Thymus (tissue), 2 donors: ENCODE measurements around the gene WDR87. TPM values are rescaled to one million over a fixed set of nuclear protein-coding genes. Genes with fewer than 3 reads are reported as not detected.

ENCODE experiments used
- polyA plus RNA-seq: library from polyadenylated mRNA; stranded (reverse); fragments of 200-250 nt; gene quantifications from one replicate; pipeline ENCODE4 v1.2.3, GENCODE V29; 2013
- total RNA-seq: library from RNA; stranded (reverse); fragments of 120-200 nt; gene quantifications from one replicate; pipeline ENCODE4 v1.2.4, GENCODE V29; 2013
- donor health status: healthy.

Gene WDR87
- total and polyA plus RNA-seq, 2 donors = under 0.01 to 0.02 TPM

Other genes with a start within 250 kb of the WDR87 start
- gene ZNF607, start 186.8 kb downstream of the WDR87 start, total RNA-seq = 5.5 TPM
- 3.7 TPM for gene ZNF607, start 186.8 kb downstream of the WDR87 start, polyA plus RNA-seq
- gene ZNF573, start 127.0 kb downstream of the WDR87 start, total RNA-seq = 7.4 TPM
- 1.8 TPM for gene ZNF573, start 127.0 kb downstream of the WDR87 start, polyA plus RNA-seq
- gene SIPA1L3, start 614 bp upstream of the WDR87 start, total RNA-seq = 6.0 TPM
- 5.0 TPM for gene SIPA1L3, start 614 bp upstream of the WDR87 start, polyA plus RNA-seq